GM12872 (cell line): ENCODE results near the gene DNAJC7.

ENCODE experiments used
- CTCF ChIP-seq: IDR thresholded peaks from 3 replicates; pipeline ENCODE4 v1.5.1; 2011; ENCODE audit warnings: low read depth, mild to moderate bottlenecking, low read length, moderate library complexity; ENCODE audit not compliant: insufficient read depth

DNAJC7 gene

GRCh38 chr17:42027590-42027889 is 10.3 kb upstream of the DNAJC7 start:
- no peak for TF ChIP-seq CTCF

- no peak for TF ChIP-seq CTCF
These were observed 9.8 kb upstream of the DNAJC7 start for GRCh38 chr17:42026857-42027589.

GRCh38 chr17:42025936-42026335 is 8.7 kb upstream of the DNAJC7 start:
- no peak for TF ChIP-seq CTCF

- no peak for TF ChIP-seq CTCF
These were observed 7.9 kb upstream of the DNAJC7 start for GRCh38 chr17:42025191-42025579.

- no peak for TF ChIP-seq CTCF
These were observed 6.5 kb upstream of the DNAJC7 start for GRCh38 chr17:42023524-42024349.

GRCh38 chr17:42019509-42020404 is 2.5 kb upstream of the DNAJC7 start, which contains the start of gene NKIRAS2:
NKIRAS2 (plus strand) TSS chr17:42020090; CDS start chr17:42021578, 1,488 bp downstream.
- peak; percentile 92 for TF ChIP-seq CTCF

GRCh38 chr17:42018988-42019387 is 1.7 kb upstream of the DNAJC7 start:
- no peak for TF ChIP-seq CTCF
